T-cell (primary cell): ENCODE measurements around the gene MAGED1. TPM values are rescaled to one million over a fixed set of nuclear protein-coding genes. Genes with fewer than 3 reads are reported as not detected.

ENCODE experiments used
- total RNA-seq, 35 experiments: library from RNA in 6 of 35; stranded (reverse) in 6 of 35; fragments of 120-200 nt in 1 of 35; gene quantifications; one replicate each; pipeline versions ENCODE4 v1.2.1 to v1.2.4 and lab custom pipeline; 2013 to 2026

MAGED1 gene
- total RNA-seq, 5 donors from 2014 or later (not counting 1 experiment from before 2014, with no cell fraction given), result 30.0 to 44.6 (median 31.2) TPM

Other genes starting within 250 kb of the MAGED1 start
- not detected for gene CENPVL2, start 210.8 kb upstream of the MAGED1 start, total RNA-seq
- gene CENPVL1, start 183.1 kb upstream of the MAGED1 start, total RNA-seq, result not detected
- gene GSPT2, start 150.2 kb upstream of the MAGED1 start, total RNA-seq, result 1 to 10 TPM; 5.9 to 9.8 (median 8.6) TPM
- 10 to 100 TPM in 1 of 5 donors, 1 to 10 TPM in 4; 3.2 to 14.7 (median 4.8) TPM for gene MAGED4B, start 175.6 kb downstream of the MAGED1 start, total RNA-seq